MM.1S (cell line): Measurements from ENCODE around the gene COL5A1.

Source experiments
- DNase-seq: peaks from one replicate; pipeline ENCODE4 v3.0.0-alpha.2; 2015
- H2AFZ ChIP-seq: fragments of 300-600 bp; sonication (generic); 2 replicates; pipeline ENCODE4 v1.6.0; 2016; ENCODE audit warnings: antibody characterized with exemption, low read length
- H3F3A ChIP-seq: fragments of 300-600 bp; sonication (generic); 2 replicates; pipeline ENCODE4 v1.6.1; 2016; ENCODE audit warnings: mild to moderate bottlenecking, antibody characterized with exemption, low read length, moderate library complexity, mixed read lengths; ENCODE audit not compliant: insufficient read depth
- H3K27ac ChIP-seq: fragments of 300-600 bp; sonication (generic); 2 replicates; pipeline ENCODE4 v1.5.1; 2016; ENCODE audit warnings: mild to moderate bottlenecking, low read length
- H3K27me3 ChIP-seq: fragments of 300-600 bp; sonication (generic); replicated peaks from 2 replicates; pipeline ENCODE4 v1.6.0; 2016; ENCODE audit warnings: low read length; ENCODE audit not compliant: insufficient read depth
- H3K36me3 ChIP-seq: fragments of 300-600 bp; sonication (generic); replicated peaks from 2 replicates; pipeline ENCODE4 v1.6.1; 2016; ENCODE audit warnings: mild to moderate bottlenecking, low read length, mixed read lengths; ENCODE audit not compliant: insufficient read depth
- H3K4me1 ChIP-seq: fragments of 300-600 bp; sonication (generic); 2 replicates; pipeline ENCODE4 v1.6.1; 2016; ENCODE audit warnings: low read length, mixed read lengths
- H3K4me2 ChIP-seq: fragments of 300-600 bp; sonication (generic); 2 replicates; pipeline ENCODE4 v1.6.0; 2016; ENCODE audit warnings: low read depth, low read length
- H3K4me3 ChIP-seq: fragments of 300-600 bp; sonication (generic); 2 replicates; pipeline ENCODE4 v1.5.1; 2016; ENCODE audit warnings: low read length, mixed read lengths
- H3K79me2 ChIP-seq: fragments of 300-600 bp; sonication (generic); 2 replicates; pipeline ENCODE4 v1.6.1; 2016; ENCODE audit warnings: mixed run types, low read length, mixed read lengths
- H3K9ac ChIP-seq: fragments of 300-600 bp; sonication (generic); 2 replicates; pipeline ENCODE4 v1.6.1; 2016; ENCODE audit warnings: low read length, mixed read lengths
- H3K9me2 ChIP-seq: fragments of 300-600 bp; sonication (generic); replicated peaks from 2 replicates; pipeline ENCODE4 v1.6.1; 2016; ENCODE audit warnings: mild to moderate bottlenecking, low read length, mixed read lengths; ENCODE audit not compliant: insufficient read depth
- H3K9me3 ChIP-seq: fragments of 300-600 bp; sonication (generic); replicated peaks from 2 replicates; pipeline ENCODE4 v1.6.1; 2016; ENCODE audit warnings: mild to moderate bottlenecking, low read length, mixed read lengths; ENCODE audit not compliant: insufficient read depth
- H4K20me1 ChIP-seq: fragments of 300-600 bp; sonication (generic); 2 replicates; pipeline ENCODE4 v1.6.1; 2016; ENCODE audit warnings: mild to moderate bottlenecking, low read length, moderate library complexity, mixed read lengths; ENCODE audit not compliant: insufficient read depth
- EZH2 ChIP-seq: fragments of 300-600 bp; sonication (generic); optimal IDR thresholded peaks from 2 replicates; pipeline ENCODE3; 2017; ENCODE audit warnings: low read depth, mild to moderate bottlenecking, antibody characterized with exemption, low read length, mixed read lengths
- EZH2phosphoT487 ChIP-seq: fragments of 300-600 bp; sonication (generic); IDR thresholded peaks from 2 replicates; pipeline ENCODE4 v1.6.1; 2018; ENCODE audit warnings: antibody characterized with exemption, low read length
- TF ChIP-seq, protein P1 (sequence below): fragments of 300-600 bp; sonication (generic); IDR thresholded peaks from 2 replicates; pipeline ENCODE4 v1.5.1; 2016; ENCODE audit warnings: antibody characterized with exemption, low read length, mixed read lengths

Gene COL5A1

DNA sequence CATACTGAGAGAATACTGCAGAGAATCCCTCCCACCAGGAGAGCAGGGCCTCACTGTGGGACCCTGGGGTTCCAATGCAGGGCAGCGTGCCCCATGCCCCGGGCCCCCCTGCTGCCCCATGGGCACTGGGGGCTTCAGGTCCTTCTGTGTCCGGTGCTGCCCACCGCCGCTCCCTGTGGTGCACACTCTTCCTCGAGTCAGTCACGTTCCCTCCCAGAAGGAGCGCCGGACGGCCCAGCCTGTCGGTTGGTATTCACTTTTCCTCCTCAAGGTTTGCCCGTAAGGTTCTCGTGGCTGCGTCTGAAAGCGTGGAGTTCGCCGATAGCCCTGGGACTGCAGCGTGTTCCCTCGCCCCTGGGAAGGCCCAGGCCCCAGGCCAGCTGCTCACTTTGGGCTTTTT lies 190.9 kb downstream of the COL5A1 start:
- no peaks in the 10 kb centered on the region for H3K4me1 ChIP-seq
- H3K79me2 ChIP-seq, result no peaks in the 10 kb centered on the region
- no peak for DNase-seq
- peaks cover 24% of the 10 kb centered on the region for H3K27me3 ChIP-seq
- H3F3A ChIP-seq, result no peaks in the 10 kb centered on the region
- H3K4me3 ChIP-seq, result no peak overlapping the region
- no peak overlapping the region for H3K9ac ChIP-seq
- TF ChIP-seq EZH2, result no peak
- TF ChIP-seq, protein P1, sequence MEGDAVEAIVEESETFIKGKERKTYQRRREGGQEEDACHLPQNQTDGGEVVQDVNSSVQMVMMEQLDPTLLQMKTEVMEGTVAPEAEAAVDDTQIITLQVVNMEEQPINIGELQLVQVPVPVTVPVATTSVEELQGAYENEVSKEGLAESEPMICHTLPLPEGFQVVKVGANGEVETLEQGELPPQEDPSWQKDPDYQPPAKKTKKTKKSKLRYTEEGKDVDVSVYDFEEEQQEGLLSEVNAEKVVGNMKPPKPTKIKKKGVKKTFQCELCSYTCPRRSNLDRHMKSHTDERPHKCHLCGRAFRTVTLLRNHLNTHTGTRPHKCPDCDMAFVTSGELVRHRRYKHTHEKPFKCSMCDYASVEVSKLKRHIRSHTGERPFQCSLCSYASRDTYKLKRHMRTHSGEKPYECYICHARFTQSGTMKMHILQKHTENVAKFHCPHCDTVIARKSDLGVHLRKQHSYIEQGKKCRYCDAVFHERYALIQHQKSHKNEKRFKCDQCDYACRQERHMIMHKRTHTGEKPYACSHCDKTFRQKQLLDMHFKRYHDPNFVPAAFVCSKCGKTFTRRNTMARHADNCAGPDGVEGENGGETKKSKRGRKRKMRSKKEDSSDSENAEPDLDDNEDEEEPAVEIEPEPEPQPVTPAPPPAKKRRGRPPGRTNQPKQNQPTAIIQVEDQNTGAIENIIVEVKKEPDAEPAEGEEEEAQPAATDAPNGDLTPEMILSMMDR, result no peak
- TF ChIP-seq EZH2phosphoT487, result no peak
- H3K36me3 ChIP-seq, result no peaks in the 10 kb centered on the region
- no peak overlapping the region for H3K4me2 ChIP-seq
- no peaks in the 10 kb centered on the region for H3K9me2 ChIP-seq
- H4K20me1 ChIP-seq, result no peaks in the 10 kb centered on the region
- no peak overlapping the region for H2AFZ ChIP-seq
- no peaks in the 10 kb centered on the region for H3K9me3 ChIP-seq
- H3K27ac ChIP-seq, result no peak overlapping the region

DNA sequence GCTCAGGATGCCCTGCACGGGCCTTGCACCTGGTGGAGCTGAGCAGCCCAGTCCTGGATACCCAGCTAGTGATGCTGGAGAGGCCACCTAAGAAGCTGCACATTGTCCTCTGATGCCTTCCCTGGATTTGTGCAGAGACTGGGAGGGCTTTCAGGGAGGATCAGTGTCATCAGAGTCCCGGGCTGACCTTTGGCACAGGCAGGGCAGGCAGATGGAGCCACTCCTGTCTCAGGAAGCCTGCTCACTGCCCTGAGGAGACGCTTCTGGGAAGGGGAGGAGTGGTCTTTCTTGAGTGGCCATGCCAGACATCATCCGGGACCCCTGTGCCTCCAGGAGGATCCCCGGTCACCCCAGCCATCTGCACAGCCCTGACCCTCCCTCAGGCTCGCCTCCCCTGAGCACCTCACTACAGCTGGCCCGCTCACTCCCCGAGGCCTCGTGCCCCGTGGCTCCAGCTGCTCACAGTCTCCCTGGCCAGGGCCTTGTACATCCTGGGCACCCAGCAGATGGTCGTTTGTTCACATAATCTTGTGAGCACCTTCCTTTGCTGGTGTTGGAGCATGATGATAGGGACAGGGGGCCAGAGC lies 191.8 kb downstream of the COL5A1 start:
- TF ChIP-seq EZH2phosphoT487 (no peak), EZH2 (no peak)
- TF ChIP-seq, protein P1, result no peak
- Histone ChIP-seq H3K9me2 (no peaks in the 10 kb centered on the region), H3K9ac (no peak overlapping the region), H4K20me1 (no peaks in the 10 kb centered on the region), H3K4me1 (no peaks in the 10 kb centered on the region), H3K27ac (no peak overlapping the region), H3F3A (no peaks in the 10 kb centered on the region), H3K9me3 (no peaks in the 10 kb centered on the region), H3K4me2 (no peak overlapping the region), H3K4me3 (no peak overlapping the region), H3K79me2 (no peaks in the 10 kb centered on the region), H3K36me3 (no peaks in the 10 kb centered on the region), H3K27me3 (peaks cover 31% of the 10 kb centered on the region), H2AFZ (no peak overlapping the region)
- no peak for DNase-seq

DNA sequence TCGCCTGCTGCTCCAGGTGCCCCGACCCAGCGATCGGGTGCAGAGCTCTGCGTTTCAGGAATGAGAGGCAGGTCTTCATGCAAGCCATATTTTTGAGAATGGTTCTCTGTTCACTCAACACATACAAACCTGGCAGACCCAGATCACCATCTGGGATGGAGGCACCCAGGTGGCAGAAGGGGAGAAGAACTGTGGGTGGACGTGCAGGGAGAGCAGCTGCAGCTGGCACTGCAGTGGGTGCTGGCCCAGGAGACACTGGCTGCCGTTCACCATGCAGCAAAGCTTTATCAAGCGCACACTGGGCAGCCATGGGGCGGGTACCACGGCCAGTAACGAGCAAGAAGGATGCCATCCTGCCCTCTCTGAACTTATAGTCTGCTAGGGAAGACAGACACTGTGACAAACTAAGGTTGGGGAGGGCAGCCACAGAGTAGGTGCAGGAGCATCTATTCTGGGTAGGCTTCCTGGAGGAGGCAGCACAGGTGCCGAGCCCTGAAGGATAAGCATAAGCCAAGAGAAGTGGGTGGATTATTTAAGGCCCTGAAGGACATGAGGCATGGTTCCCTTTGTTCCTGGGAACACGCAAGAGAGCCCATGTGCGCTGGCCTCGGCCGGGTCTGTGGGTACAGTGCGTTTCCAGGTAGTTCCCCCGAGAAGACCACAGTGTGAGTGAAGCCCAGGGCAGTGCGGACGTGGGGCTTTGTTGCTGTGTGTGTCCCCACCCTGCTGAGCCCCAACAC lies 192.8 kb downstream of the COL5A1 start:
- DNase-seq, result no peak
- H3K4me2 ChIP-seq, result no peak overlapping the region
- H3K9ac ChIP-seq, result no peak overlapping the region
- no peaks in the 10 kb centered on the region for H4K20me1 ChIP-seq
- H3K27me3 ChIP-seq, result peaks cover 38% of the 10 kb centered on the region
- H3K4me1 ChIP-seq, result no peaks in the 10 kb centered on the region
- no peaks in the 10 kb centered on the region for H3K9me3 ChIP-seq
- no peak overlapping the region for H3K4me3 ChIP-seq
- no peak overlapping the region for H3K27ac ChIP-seq
- no peak overlapping the region for H2AFZ ChIP-seq
- TF ChIP-seq EZH2phosphoT487, result no peak
- TF ChIP-seq, protein P1, result no peak
- TF ChIP-seq EZH2, result no peak
- H3K9me2 ChIP-seq, result no peaks in the 10 kb centered on the region
- H3K36me3 ChIP-seq, result no peaks in the 10 kb centered on the region
- no peaks in the 10 kb centered on the region for H3F3A ChIP-seq
- no peaks in the 10 kb centered on the region for H3K79me2 ChIP-seq
